ENCODE results near the gene MMADHC.

DNA sequence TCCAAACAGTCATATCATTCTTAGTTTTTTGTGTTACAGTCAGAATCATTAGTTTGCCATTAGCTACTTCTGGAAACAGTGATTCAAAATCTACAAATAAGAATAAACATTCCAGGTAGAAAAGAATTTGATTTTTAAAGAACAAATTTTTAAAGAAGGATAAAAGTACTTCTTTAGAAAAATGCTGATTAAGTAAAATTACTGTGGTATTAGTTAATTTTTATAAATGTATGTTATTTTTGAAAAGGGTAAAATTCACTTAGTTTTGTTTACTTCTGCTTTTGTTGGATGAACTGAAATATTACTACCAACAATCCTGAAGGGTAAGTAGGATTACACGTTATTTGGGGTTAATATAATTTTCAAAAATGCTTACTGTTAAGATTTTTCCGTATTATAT is 11.8 kb downstream of the MMADHC start:
- TF ChIP-seq, protein P1, sequence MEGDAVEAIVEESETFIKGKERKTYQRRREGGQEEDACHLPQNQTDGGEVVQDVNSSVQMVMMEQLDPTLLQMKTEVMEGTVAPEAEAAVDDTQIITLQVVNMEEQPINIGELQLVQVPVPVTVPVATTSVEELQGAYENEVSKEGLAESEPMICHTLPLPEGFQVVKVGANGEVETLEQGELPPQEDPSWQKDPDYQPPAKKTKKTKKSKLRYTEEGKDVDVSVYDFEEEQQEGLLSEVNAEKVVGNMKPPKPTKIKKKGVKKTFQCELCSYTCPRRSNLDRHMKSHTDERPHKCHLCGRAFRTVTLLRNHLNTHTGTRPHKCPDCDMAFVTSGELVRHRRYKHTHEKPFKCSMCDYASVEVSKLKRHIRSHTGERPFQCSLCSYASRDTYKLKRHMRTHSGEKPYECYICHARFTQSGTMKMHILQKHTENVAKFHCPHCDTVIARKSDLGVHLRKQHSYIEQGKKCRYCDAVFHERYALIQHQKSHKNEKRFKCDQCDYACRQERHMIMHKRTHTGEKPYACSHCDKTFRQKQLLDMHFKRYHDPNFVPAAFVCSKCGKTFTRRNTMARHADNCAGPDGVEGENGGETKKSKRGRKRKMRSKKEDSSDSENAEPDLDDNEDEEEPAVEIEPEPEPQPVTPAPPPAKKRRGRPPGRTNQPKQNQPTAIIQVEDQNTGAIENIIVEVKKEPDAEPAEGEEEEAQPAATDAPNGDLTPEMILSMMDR (IDR thresholded peaks at IDR 0.05), result no peak
- TF ChIP-seq, protein P2, sequence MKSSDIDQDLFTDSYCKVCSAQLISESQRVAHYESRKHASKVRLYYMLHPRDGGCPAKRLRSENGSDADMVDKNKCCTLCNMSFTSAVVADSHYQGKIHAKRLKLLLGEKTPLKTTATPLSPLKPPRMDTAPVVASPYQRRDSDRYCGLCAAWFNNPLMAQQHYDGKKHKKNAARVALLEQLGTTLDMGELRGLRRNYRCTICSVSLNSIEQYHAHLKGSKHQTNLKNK (CRISPR knock-in tag; IDR thresholded peaks at IDR 0.05), result no peak
- TF ChIP-seq ZNF138 (CRISPR knock-in tag; conservative IDR thresholded peaks at IDR 0.05), result no peak
- TF ChIP-seq FOXP1 (CRISPR knock-in tag; IDR thresholded peaks at IDR 0.05; ENCODE audit: borderline replicate concordance), result no peak
- TF ChIP-seq NR3C1 (CRISPR knock-in tag; conservative IDR thresholded peaks at IDR 0.05; ENCODE audit: low read depth), result no peak
- TF ChIP-seq, protein P3, sequence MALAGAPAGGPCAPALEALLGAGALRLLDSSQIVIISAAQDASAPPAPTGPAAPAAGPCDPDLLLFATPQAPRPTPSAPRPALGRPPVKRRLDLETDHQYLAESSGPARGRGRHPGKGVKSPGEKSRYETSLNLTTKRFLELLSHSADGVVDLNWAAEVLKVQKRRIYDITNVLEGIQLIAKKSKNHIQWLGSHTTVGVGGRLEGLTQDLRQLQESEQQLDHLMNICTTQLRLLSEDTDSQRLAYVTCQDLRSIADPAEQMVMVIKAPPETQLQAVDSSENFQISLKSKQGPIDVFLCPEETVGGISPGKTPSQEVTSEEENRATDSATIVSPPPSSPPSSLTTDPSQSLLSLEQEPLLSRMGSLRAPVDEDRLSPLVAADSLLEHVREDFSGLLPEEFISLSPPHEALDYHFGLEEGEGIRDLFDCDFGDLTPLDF (CRISPR knock-in tag; IDR thresholded peaks at IDR 0.05), result no peak

Data from WTC11 (cell line).